Body of pancreas (tissue), 4 donors: ENCODE results near the gene SH3GL1.

Experiments used
- POLR2A ChIP-seq, 3 donors: fragments of 450-650 bp; IDR thresholded peaks; one replicate each; pipeline ENCODE4 v1.6.1; 2016; ENCODE audit warnings: antibody characterized with exemption in 3 of 3, mild to moderate bottlenecking in 2 of 3
- TF ChIP-seq, protein P1 (sequence below), 7 experiments: fragments of 450-650 bp in 4 of 7; fragments of 200-600 bp in 3 of 7; sonication (generic) in 3 of 7; IDR thresholded peaks; one replicate each; pipeline ENCODE4 v1.5.1; 2016 to 2019; ENCODE audit warnings: antibody characterized with exemption in 7 of 7

GRCh38 chr19:4352701-4353121 lies 47.6 kb downstream of the SH3GL1 start:
- TF ChIP-seq, protein P1, sequence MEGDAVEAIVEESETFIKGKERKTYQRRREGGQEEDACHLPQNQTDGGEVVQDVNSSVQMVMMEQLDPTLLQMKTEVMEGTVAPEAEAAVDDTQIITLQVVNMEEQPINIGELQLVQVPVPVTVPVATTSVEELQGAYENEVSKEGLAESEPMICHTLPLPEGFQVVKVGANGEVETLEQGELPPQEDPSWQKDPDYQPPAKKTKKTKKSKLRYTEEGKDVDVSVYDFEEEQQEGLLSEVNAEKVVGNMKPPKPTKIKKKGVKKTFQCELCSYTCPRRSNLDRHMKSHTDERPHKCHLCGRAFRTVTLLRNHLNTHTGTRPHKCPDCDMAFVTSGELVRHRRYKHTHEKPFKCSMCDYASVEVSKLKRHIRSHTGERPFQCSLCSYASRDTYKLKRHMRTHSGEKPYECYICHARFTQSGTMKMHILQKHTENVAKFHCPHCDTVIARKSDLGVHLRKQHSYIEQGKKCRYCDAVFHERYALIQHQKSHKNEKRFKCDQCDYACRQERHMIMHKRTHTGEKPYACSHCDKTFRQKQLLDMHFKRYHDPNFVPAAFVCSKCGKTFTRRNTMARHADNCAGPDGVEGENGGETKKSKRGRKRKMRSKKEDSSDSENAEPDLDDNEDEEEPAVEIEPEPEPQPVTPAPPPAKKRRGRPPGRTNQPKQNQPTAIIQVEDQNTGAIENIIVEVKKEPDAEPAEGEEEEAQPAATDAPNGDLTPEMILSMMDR (IDR thresholded peaks at IDR 0.05), result peak; percentile 43 to 97 (median 85)
- no peak for TF ChIP-seq POLR2A (IDR thresholded peaks at IDR 0.05)
